Aorta (tissue), 5 donors: ENCODE data around the gene WEE1. TPM values are rescaled to one million over a fixed set of nuclear protein-coding genes. Genes with fewer than 3 reads are reported as not detected.
A peak's percentile ranks its signal among the peaks of the same experiment; 100 is the strongest.

Source experiments
- ATAC-seq: fragments of 200-7000 bp; cut with Tn5 transposase; one replicate; pipeline ENCODE4 v1.9.1; 2022; ENCODE audit warnings: moderate library complexity; ENCODE audit not compliant: low FRiP score
- DNase-seq, 2 donors: peaks; one replicate each; pipeline ENCODE4 v3.0.0-alpha.2; 2020
- H3K27ac ChIP-seq, 2 donors: one replicate each; pipeline ENCODE4 v1.5.1; 2013; ENCODE audit warnings: low read length in 2 of 2, mild to moderate bottlenecking in 2 of 2, moderate library complexity in 2 of 2, control low read depth in 1 of 2, inconsistent platforms in 1 of 2, low read depth in 1 of 2
- H3K27me3 ChIP-seq, 2 donors: one replicate each; pipeline ENCODE4 v1.6.1; 2013; ENCODE audit warnings: control low read depth in 1 of 2, low read length in 1 of 2, mild to moderate bottlenecking in 1 of 2, moderate library complexity in 1 of 2; ENCODE audit not compliant: insufficient read depth in 2 of 2, control insufficient read depth in 1 of 2
- H3K36me3 ChIP-seq, 2 donors: one replicate each; pipeline ENCODE4 v1.6.1; 2013; ENCODE audit warnings: control low read depth in 1 of 2, low read length in 1 of 2, mild to moderate bottlenecking in 1 of 2; ENCODE audit not compliant: insufficient read depth in 2 of 2, control insufficient read depth in 1 of 2
- H3K4me1 ChIP-seq, 2 donors: one replicate each; pipeline ENCODE4 v1.6.1; 2013; ENCODE audit warnings: low read length in 2 of 2, control low read depth in 1 of 2, mild to moderate bottlenecking in 1 of 2, moderate library complexity in 1 of 2; ENCODE audit not compliant: insufficient read depth in 2 of 2, control insufficient read depth in 1 of 2
- H3K4me3 ChIP-seq, 2 donors: one replicate each; pipeline ENCODE4 v1.5.1; 2013; ENCODE audit warnings: low read length in 2 of 2, control low read depth in 1 of 2, mild to moderate bottlenecking in 1 of 2
- H3K9me3 ChIP-seq: one replicate; pipeline ENCODE4 v1.6.1; 2013; ENCODE audit warnings: mild to moderate bottlenecking, low read length; ENCODE audit not compliant: control insufficient read depth
- WGBS, 2 donors: extraction: QIAGEN DNeasy Blood & Tissue Kit; methylation state at CpG; one replicate each; pipeline ENCODE4 v1.1.7; 2013; 5-methylcytosine and 5-hydroxymethylcytosine counted together
- intact Hi-C, 2 donors: fragments of 100-400 bp; cut with DNase I; formaldehyde crosslinking; loops; one replicate each; pipeline versions ENCODE4 v1.14.2 to v1.15.0; 2022
- polyA plus RNA-seq, 2 donors: library from polyadenylated mRNA; stranded (reverse); fragments of 200-250 nt; gene quantifications; one replicate each; pipeline ENCODE4 v1.2.3, GENCODE V29; 2013
- total RNA-seq, 2 donors: library from RNA; stranded (reverse); fragmentation: NEBNext Ultra II Directional; extraction: Animal tissue kit (Norgen Biotek cat#: 25700); gene quantifications; one replicate each; pipeline ENCODE4 v1.2.1, GENCODE V29; 2021
- donor health status: healthy with polysubstance abuse.
- donor health status: Bipolar disorder and iron deficiency.
- donor health status: DM: no; HTN: no; CAD: no.
- donor health status: DM: no; HTN: no; CAD: no.
- donor health status: DM: yes; HTN: yes; CAD: no.

The WEE1 gene
- total and polyA plus RNA-seq, 4 donors: 9.3 to 41.3 (median 24.2) TPM

DNA sequence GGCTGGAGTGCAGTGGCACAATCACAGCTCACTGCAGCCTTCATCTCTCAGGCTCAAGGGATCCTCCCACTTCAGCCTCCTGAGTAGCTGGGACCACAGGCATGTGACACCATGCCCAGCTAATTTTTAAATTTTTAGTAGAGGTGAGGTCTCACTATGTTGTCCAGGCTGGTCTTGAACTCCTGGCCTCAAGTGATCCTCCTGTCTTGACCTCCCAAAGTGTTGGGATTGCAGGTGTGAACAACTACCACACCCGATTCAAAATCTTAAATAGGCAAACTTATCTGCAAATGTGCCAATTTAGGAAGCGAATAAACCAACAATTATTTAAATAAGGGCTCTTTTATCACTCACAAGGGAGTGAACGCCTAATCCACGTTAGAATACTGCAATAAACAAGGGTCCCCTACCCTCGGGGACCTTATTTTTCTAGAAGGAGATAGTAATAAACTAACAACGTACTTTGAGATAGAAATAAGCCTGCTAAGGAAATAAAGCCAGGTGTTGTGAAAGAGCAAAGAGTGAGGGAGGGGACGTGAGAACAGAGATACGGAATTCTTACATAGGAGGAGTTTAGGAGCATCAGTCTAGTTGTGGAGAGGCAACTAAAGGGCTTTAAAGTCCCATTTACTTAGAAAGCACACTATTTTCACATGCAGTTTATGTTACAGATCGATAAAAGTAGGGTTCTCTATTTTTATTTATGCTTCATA is 3.0 kb upstream of the WEE1 start:
- 90 to 91% methylated on average over 9 of the region's 9 CpGs for WGBS, 2 donors
- H3K4me1 ChIP-seq: no peaks in the 10 kb centered on the region
- intact Hi-C loops: loop anchor here in 1 of 2 donors (5.0 kb wide), 1 partner anchor 43 kb away; no protein-coding TSS in a partner anchor
- H3K27ac ChIP-seq: peak overlapping the region in 1 of 2 donors; percentile 94
- no peaks in the 10 kb centered on the region for H3K27me3 ChIP-seq
- H3K36me3 ChIP-seq: no peaks in the 10 kb centered on the region
- ATAC-seq (no peak), DNase-seq (no peak)
- H3K9me3 ChIP-seq: no peaks in the 10 kb centered on the region
- no peak overlapping the region for H3K4me3 ChIP-seq

DNA sequence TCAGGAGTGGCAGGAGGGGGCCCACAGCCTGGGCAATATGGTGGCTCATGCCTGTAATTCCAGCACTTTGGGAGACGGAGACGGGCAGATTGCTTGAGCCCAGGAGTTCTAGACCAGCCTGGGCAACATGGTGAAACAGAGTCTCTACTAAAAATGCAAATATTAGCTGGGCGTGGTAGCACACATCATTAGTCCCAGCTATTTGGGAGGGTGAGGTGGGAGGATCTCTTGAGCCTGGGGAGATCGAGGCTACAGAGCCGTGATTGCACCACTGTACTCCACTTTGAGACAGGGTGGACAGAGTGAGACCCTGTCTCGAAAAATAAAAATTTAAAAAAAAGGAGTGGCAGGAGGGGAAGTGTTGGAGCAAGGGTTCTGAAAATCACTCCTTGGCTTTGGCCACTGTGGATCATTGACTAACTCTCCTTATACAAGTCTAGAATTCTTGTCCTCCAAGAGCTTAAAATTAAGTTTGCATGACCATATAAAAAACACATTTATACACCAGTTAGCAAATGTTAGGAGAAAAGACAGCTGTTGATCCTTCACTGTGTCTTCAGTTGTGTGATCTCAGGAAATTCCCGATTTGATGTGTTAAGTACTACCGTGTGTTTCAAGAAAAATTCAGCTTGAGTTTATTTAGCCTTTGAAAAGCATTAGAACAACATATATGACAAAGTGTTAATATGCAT is 2.3 kb upstream of the WEE1 start:
- H3K4me1 ChIP-seq: no peaks in the 10 kb centered on the region

DNA sequence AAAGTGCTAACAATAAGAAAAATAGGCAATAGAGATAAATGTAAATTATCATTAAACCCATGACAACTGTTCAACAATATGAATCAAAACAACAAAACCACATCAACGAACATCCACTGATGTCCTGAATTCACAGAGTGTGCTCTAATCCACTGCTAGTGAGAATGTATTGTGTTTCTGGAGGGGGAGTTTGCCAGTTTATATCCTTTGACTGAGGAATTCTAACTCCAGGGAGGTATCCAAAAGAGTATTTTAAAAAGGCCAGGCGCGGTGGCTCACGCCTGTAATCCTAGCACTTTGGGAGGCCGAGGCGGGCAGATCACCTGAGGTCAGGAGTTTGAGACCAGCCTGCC is 1.7 kb upstream of the WEE1 start:
- WGBS, 2 donors: 88 to 94% methylated on average over 6 of the region's 6 CpGs
- Histone ChIP-seq H3K27me3 (no peaks in the 10 kb centered on the region), H3K4me1 (no peaks in the 10 kb centered on the region), H3K4me3 (no peak overlapping the region), H3K36me3 (no peaks in the 10 kb centered on the region), H3K27ac (no peak overlapping the region), H3K9me3 (no peaks in the 10 kb centered on the region)
- no peak for ATAC-seq
- intact Hi-C loops: loop anchor here in 1 of 2 donors (2.0 to 5.0 kb wide), 3 partner anchors 41 to 111 kb away; partner anchors contain the start of gene ZNF143
- DNase-seq: no peak

More for the DNA sequence above, 2.3 kb upstream of the WEE1 start:
- no peak overlapping the region for H3K27ac ChIP-seq
- DNase-seq: no peak
- 95 to 96% methylated on average over 8 of the region's 8 CpGs for WGBS, 2 donors
- H3K27me3 ChIP-seq: no peaks in the 10 kb centered on the region
- no peaks in the 10 kb centered on the region for H3K9me3 ChIP-seq
- H3K36me3 ChIP-seq: no peaks in the 10 kb centered on the region
- ATAC-seq: no peak
- intact Hi-C loops: loop anchor here in 1 of 2 donors (5.0 kb wide), 1 partner anchor 44 kb away; no protein-coding TSS in a partner anchor
- H3K4me3 ChIP-seq: no peak overlapping the region

DNA sequence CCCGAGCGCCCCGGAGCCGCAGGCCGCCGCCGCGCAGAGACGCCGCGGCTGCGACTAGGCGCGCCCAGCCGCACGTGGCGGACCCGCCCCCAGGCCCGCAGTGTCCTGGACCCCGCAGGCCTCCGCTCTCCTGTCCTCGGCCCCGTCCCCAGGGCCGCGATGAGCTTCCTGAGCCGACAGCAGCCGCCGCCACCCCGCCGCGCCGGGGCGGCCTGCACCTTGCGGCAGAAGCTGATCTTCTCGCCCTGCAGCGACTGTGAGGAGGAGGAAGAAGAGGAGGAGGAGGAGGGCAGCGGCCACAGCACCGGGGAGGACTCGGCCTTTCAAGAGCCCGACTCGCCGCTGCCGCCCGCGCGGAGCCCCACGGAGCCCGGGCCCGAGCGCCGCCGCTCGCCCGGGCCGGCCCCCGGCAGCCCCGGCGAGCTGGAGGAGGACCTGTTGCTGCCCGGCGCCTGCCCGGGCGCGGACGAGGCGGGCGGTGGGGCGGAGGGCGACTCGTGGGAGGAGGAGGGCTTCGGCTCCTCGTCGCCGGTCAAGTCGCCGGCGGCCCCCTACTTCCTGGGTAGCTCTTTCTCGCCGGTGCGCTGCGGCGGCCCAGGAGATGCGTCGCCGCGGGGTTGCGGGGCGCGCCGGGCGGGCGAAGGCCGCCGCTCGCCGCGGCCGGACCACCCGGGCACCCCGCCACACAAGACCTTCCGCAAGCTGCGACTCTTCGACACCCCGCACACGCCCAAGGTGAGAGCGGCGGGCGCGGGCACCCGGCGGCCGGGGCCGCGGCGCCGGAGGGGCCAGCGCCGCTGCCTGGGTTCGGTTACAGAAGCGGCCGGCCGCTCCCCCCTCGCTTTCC is 528 bp downstream of the WEE1 start:
- ATAC-seq: no peak
- no peaks in the 10 kb centered on the region for H3K36me3 ChIP-seq
- H3K27ac ChIP-seq: peak overlapping the region; percentile 37 to 93
- H3K9me3 ChIP-seq: no peaks in the 10 kb centered on the region
- no peaks in the 10 kb centered on the region for H3K4me1 ChIP-seq
- WGBS, 2 donors: 0% methylated on average over 68 to 122 of the region's 122 CpGs
- H3K27me3 ChIP-seq: no peaks in the 10 kb centered on the region
- DNase-seq: peak in 1 of 2 donors; percentile 80
- intact Hi-C loops: loop anchor here in 1 of 2 donors (2.0 to 5.0 kb wide), 3 partner anchors 39 to 113 kb away; partner anchors contain the start of gene ZNF143
- H3K4me3 ChIP-seq: peak overlapping the region; percentile 73 to 98

DNA sequence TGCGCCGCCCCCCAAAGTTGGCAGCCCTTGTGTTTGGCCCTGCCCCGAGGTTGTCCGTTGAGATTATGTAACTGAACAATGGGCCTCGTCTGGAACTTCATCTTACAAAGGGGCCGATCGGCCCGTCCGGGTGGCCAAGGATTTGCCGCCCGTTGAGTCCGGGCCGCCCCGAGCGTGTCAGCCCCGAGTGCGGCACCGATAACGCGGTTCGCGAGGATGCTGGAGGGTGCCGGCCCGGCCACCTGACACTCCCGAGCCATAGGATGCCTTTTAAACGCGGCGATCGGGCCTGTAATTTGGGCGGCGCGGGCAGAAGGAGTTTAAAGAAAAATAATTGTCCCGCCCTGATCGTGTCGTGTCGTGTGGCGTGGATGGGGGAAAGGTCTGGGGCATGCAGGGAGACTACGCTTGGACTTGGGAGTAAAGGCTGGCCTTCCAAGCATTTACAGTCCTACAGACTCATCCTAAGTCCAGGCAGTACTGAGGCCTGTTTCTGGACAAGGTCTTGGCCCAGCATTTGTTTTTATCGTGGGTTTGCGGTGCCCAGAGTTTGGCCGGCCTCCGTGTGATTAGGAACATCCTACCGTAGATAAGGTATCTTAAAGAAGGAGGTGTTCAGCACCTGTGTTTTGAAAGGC is 1.3 kb downstream of the WEE1 start:
- H3K4me1 ChIP-seq: no peaks in the 10 kb centered on the region
- DNase-seq (peak; percentile 58 to 82), ATAC-seq (no peak)
- no peaks in the 10 kb centered on the region for H3K36me3 ChIP-seq
- intact Hi-C loops: loop anchor here (5.0 kb wide), 2 partner anchors 38 to 47 kb away; no protein-coding TSS in a partner anchor
- no peaks in the 10 kb centered on the region for H3K27me3 ChIP-seq
- 0 to 1% methylated on average over 43 of the region's 43 CpGs for WGBS, 2 donors
- H3K27ac ChIP-seq: peak overlapping the region; percentile 37 to 90
- H3K9me3 ChIP-seq: no peaks in the 10 kb centered on the region
- peak overlapping the region; percentile 73 to 98 for H3K4me3 ChIP-seq

DNA sequence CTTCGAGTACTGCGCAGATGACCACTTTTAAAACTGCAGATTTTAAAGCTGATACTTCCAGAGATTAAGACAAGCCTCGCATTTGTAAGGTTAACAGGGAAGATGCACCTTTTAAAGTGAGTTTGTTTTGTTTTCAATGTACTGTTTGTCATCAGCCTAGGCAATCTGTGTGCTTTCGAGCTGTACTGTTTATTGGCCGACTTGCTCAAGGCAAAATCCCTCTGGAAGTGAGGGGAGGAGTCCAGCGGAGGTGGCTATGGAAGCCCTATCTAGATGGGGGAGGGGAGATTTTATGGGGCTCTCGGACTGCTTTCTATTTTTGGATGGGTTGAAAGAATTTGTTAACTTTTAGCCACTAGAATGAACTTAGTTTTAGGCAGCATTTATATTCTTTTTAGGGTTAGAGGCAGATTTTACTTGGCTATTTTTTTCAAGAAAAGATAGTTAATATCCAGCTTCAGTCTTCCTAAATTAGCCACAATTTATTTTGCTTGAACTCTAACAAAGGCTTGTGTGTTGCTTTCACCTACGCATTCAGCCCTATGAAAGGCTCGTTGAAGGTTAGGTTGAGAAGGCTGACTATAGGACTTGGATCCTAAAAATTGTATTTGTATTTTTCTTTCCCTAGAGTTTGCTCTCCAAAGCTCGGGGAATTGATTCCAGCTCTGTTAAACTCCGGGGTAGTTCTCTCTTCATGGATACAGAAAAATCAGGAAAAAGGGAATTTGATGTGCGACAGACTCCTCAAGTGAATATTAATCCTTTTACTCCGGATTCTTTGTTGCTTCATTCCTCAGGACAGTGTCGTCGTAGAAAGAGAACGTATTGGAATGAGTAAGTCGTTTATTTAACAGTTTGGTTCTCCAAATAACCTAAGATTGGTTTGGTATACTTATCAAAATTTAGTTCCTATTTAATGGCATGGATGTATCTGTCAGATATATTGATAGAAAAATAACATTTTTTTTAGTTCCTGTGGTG is 2.1 kb downstream of the WEE1 start:
- H3K27ac ChIP-seq: peak overlapping the region; percentile 63 to 90
- H3K27me3 ChIP-seq: no peaks in the 10 kb centered on the region
- WGBS, 2 donors: 1% methylated on average over 17 of the region's 17 CpGs
- ATAC-seq: peak; percentile 62
- intact Hi-C loops: loop anchor here in 1 of 2 donors (5.0 kb wide), 2 partner anchors 37 to 48 kb away; no protein-coding TSS in a partner anchor
- peak overlapping the region; percentile 73 to 98 for H3K4me3 ChIP-seq
- DNase-seq: peak in 1 of 2 donors; percentile 63
- no peaks in the 10 kb centered on the region for H3K4me1 ChIP-seq
- no peaks in the 10 kb centered on the region for H3K36me3 ChIP-seq
- H3K9me3 ChIP-seq: no peaks in the 10 kb centered on the region

DNA sequence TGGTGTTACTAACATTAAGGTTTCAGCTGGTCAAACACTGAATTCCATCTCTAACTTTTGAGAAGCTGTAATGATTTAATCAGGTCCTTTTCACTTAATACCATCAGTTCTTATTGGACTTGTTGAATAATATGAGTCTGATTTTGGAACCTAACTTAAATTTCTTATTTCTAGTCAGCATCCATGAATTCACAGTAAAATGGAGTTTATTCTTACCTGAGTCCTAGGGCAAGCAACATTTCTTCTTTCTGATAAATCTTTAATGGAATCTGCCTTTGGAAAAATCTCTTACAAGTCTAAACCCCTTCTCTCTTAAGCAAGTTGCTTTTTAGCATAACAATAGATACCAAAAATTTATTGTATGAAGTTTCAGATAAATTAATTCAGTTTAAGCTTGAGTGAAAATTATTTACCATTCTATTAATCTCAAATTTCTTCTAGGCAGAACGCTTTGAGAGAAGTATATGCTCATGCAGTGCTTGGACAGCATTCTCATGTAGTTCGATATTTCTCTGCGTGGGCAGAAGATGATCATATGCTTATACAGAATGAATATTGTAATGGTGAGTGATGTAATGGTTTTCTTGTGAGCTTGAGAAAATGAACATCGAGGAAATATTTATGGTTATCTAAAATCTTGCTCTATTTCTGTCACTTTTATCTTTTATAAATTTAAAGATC is 3.4 kb downstream of the WEE1 start:
- no peaks in the 10 kb centered on the region for H3K4me1 ChIP-seq
- no peaks in the 10 kb centered on the region for H3K36me3 ChIP-seq
- ATAC-seq: no peak
- no peaks in the 10 kb centered on the region for H3K27me3 ChIP-seq
- H3K9me3 ChIP-seq: no peaks in the 10 kb centered on the region
- intact Hi-C loops: loop anchor here in 1 of 2 donors (5.0 kb wide), 2 partner anchors 35 to 50 kb away; no protein-coding TSS in a partner anchor
- H3K27ac ChIP-seq: no peak overlapping the region
- no peak for DNase-seq
- peak overlapping the region; percentile 73 to 97 for H3K4me3 ChIP-seq
- 2 to 6% methylated on average over 4 of the region's 4 CpGs for WGBS, 2 donors
